ACC112 (cell line): Measurements from ENCODE around the gene SUCLG2.
"Not testable (repeated sequence)": the region's sequence is repeated elsewhere in the genome, so short reads cannot be mapped to it uniquely, and the experiment has no call there.

Source experiments
- H2AFZ ChIP-seq: fragments of 200-600 bp; sonication (generic); one replicate; pipeline ENCODE4 v1.6.0; 2017; ENCODE audit warnings: antibody characterized with exemption, low read length; ENCODE audit not compliant: unreplicated experiment
- H3K27ac ChIP-seq: fragments of 200-600 bp; sonication (generic); 2 replicates; pipeline ENCODE4 v1.5.1; 2014; ENCODE audit warnings: low read depth, mild to moderate bottlenecking, antibody characterized with exemption, low read length, moderate library complexity
- H3K27me3 ChIP-seq: fragments of 200-600 bp; sonication (generic); 2 replicates; pipeline ENCODE4 v1.6.1; 2014; ENCODE audit warnings: mild to moderate bottlenecking, antibody characterized with exemption, low read length, moderate library complexity, mixed read lengths; ENCODE audit not compliant: insufficient read depth
- H3K36me3 ChIP-seq: fragments of 200-600 bp; sonication (generic); 2 replicates; pipeline ENCODE4 v1.6.1; 2016; ENCODE audit warnings: mild to moderate bottlenecking, antibody characterized with exemption, low read length, moderate library complexity, mixed read lengths; ENCODE audit not compliant: insufficient read depth
- H3K4me1 ChIP-seq: fragments of 200-600 bp; sonication (generic); one replicate; pipeline ENCODE4 v1.6.1; 2016; ENCODE audit warnings: low read length, mixed read lengths; ENCODE audit not compliant: insufficient read depth, unreplicated experiment, control insufficient read depth
- H3K4me3 ChIP-seq: fragments of 200-600 bp; sonication (generic); 2 replicates; pipeline ENCODE4 v1.5.1; 2014; ENCODE audit warnings: mild to moderate bottlenecking, low read depth, low read length
- H3K79me2 ChIP-seq: fragments of 200-600 bp; sonication (generic); one replicate; pipeline ENCODE4 v1.6.0; 2016; ENCODE audit warnings: low read length; ENCODE audit not compliant: control insufficient read depth, unreplicated experiment, insufficient read depth

SUCLG2 gene

DNA sequence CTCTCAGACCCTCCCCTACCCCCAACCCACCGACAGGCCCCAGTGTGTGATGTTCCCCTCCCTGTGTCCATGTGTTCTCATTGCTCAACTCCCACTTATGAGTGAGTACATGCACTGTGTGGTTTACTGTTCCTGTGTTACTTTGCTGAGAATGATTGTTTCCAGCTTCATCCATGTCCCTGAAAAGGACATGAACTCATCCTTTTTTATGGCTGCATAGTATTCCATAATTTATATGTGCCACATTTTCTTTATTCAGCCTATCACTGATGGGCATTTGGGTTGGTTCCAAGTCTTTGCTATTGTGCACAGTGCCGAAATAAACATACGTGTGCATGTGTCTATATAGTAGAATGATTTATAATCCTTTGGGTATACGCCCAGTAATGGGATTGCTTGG is 117.2 kb downstream of the SUCLG2 start:
- not testable (repeated sequence) for H3K27ac ChIP-seq, H3K27me3 ChIP-seq, H3K79me2 ChIP-seq, H3K4me3 ChIP-seq, H3K36me3 ChIP-seq, H2AFZ ChIP-seq
- peaks cover 28% of the 10 kb centered on the region for H3K4me1 ChIP-seq

DNA sequence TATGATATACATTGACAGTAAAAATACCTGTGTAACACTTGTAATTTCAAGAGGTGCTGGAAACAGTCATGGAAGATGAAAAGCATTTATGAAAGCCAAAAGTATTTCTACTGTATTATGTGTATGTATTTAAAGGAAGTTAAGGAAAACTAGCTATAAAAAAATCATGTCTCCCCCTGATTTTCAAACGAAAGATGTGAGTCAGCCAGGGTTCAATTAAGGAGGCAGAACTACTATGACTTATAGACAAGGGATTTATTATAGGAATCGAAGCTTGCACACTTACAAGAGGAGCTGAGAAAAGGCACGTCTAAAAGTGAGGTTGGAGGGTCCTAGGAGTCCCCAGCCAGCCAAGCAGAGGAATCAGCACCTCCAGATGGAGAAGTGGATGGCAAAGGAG is 119.4 kb downstream of the SUCLG2 start:
- Histone ChIP-seq H3K36me3 (no peaks in the 10 kb centered on the region), H3K4me1 (peaks cover 50% of the 10 kb centered on the region), H3K27me3 (no peaks in the 10 kb centered on the region), H3K4me3 (no peak overlapping the region), H2AFZ (no peak overlapping the region), H3K79me2 (peaks cover 12% of the 10 kb centered on the region), H3K27ac (no peak overlapping the region)

DNA sequence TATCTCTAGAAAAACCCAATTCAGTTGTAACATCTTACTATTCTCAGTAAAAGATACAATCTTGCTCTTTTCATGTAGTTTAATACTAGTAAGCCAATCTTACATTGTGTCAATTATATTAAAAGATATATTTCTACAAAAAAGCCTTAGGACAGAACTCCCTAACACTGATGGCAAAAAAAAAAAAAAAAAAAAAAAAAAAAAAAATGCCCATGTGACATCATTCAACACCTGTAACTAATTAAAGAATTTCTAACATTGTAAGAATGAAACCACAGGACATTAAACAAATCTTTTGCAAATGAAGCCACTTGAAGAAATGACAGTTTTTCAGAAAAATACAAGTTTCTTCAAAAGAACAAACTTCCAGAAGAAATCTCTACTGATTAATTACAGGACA is 119.8 kb downstream of the SUCLG2 start:
- Histone ChIP-seq H3K4me3 (no peak overlapping the region), H3K36me3 (no peaks in the 10 kb centered on the region), H3K27ac (no peak overlapping the region), H2AFZ (no peak overlapping the region), H3K79me2 (peaks cover 12% of the 10 kb centered on the region), H3K27me3 (no peaks in the 10 kb centered on the region), H3K4me1 (peaks cover 55% of the 10 kb centered on the region)

DNA sequence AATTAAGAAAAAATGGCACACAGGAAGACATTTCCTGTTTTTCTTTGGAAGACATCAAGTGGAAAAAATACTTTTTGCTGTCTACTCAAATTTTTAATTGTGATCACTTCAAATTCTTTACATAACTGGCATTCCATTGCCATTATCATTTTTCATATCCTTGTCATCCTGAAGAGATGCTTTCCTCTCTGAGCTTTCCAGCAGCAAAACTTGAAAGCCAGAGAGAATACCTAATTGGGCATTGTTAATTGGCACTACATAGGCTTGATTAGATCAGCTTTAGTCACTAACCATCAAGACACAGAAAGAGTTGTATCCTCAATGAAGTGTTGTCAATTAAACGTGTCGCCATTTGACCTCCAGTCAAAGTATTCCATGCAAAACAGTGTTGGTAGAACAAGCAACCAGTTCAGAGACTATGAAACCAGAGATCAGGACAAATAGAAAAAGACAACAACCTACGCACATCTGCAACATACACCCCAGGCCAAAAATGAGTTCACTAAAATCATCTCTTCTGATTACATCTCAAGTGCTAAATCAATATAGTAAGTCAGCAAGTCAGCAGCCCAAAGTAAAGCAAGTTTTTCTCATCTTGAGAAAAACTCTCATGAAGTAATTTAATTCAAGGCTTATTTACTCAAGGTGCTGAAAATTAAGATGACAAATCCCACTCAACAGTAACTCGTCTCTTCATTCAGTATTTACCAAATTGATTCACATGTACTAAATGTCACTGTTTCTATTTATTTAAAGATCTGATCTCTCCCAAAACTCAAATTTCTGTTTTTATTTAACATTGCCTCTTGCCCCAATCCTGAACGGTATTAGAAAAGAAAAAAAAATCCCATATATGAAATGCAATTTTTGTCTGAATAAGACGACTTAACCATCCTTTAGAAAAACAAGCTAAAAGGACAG is 123.0 kb downstream of the SUCLG2 start:
- Histone ChIP-seq H2AFZ (no peak overlapping the region), H3K36me3 (peaks cover 6% of the 10 kb centered on the region; the same call in 1 of the 2 replicates), H3K4me1 (peaks cover 72% of the 10 kb centered on the region), H3K79me2 (peaks cover 9% of the 10 kb centered on the region), H3K4me3 (peak overlapping the region; percentile 44; the same call in 1 of the 2 replicates), H3K27me3 (no peaks in the 10 kb centered on the region), H3K27ac (peak overlapping the region; percentile 40)

DNA sequence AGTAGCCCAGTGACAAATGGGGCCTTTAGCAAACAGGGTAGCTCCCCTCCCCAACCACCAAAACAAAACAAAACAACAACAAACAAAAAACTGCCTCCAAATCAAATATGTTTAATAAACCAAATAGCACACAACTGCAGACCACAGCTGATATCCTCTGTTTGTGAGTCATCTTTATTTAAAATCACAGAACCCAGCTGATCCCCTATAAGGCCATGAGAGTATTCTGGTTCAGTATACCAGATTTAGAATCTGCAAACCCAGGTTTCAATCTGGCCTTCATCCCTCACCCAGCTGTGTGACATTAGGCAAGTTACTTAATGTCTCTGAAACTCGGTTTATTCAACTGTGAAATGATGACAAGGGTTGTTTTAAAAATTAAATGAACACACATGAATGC is 124.5 kb downstream of the SUCLG2 start:
- Histone ChIP-seq H3K27ac (no peak overlapping the region), H3K79me2 (peaks cover 5% of the 10 kb centered on the region), H3K27me3 (no peaks in the 10 kb centered on the region), H3K4me1 (peaks cover 72% of the 10 kb centered on the region), H3K36me3 (peaks cover 8% of the 10 kb centered on the region; the same call in 1 of the 2 replicates), H2AFZ (no peak overlapping the region), H3K4me3 (no peak overlapping the region)

DNA sequence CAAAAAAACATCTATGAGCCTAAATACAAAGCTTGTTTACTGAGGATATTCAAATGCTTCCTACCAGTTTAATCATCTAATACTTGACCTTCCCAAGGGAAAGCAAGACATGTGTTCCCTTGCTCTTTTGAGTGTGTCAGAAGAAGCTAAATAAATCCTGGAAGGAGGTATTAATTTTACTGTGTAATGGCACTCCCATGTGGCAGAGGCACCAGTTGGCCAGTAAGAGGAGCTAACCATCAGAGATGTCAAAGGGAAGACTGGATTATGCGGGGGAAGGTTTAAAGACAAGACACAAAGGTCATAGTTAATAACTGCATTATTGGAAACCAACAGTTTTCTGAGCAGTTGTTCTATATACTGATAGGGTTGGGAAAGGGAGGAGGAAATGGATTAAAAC is 125.1 kb downstream of the SUCLG2 start:
- Histone ChIP-seq H3K27ac (no peak overlapping the region), H3K27me3 (no peaks in the 10 kb centered on the region), H3K36me3 (peaks cover 11% of the 10 kb centered on the region; the same call in 1 of the 2 replicates), H2AFZ (no peak overlapping the region), H3K4me3 (no peak overlapping the region), H3K79me2 (peaks cover 5% of the 10 kb centered on the region), H3K4me1 (peaks cover 69% of the 10 kb centered on the region)

DNA sequence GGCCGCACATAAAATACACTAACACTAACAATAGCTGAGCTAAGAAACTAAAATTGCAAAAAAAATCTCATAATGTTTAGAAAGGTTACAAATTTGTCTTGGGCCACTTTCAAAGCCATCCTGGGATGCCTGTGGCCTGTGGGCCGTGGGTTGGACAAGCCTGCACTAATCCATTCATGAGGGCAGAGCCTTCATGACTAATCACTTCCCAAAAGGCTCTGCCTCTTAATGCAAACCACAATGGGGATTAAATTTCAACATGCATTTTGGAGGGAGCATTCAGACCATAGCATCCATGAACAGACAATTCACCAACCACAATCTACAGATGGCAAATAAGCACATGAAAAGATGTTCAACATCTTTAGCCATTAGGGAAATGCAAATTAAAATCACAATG is 128.2 kb downstream of the SUCLG2 start:
- Histone ChIP-seq H3K4me1 (peaks cover 45% of the 10 kb centered on the region), H3K4me3 (no peak overlapping the region), H3K36me3 (peaks cover 11% of the 10 kb centered on the region; the same call in 1 of the 2 replicates), H3K27me3 (no peaks in the 10 kb centered on the region), H2AFZ (no peak overlapping the region), H3K79me2 (peaks cover 5% of the 10 kb centered on the region), H3K27ac (peak overlapping the region; percentile 50)

DNA sequence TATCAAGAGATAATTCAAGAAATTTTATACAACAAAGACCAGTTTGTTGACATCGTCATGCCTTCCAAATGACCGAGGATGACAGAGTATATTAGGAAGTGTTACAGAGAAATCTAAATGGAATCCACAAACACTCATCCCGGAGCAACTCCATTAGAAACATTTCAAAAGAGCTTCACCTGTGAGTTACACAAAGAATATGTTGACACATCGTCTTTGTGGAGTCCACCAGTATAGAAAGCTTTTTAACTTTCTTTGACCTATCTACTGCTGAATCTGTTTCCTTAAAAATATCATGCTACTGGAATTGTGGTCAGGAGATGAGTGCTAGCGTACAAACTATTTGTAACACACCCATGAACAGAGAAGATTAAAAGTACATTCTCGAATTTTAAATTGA is 130.4 kb downstream of the SUCLG2 start:
- no peak overlapping the region for H2AFZ ChIP-seq
- H3K27ac ChIP-seq = no peak overlapping the region
- H3K36me3 ChIP-seq = peaks cover 11% of the 10 kb centered on the region
- no peak overlapping the region for H3K4me3 ChIP-seq
- H3K27me3 ChIP-seq = no peaks in the 10 kb centered on the region
- no peaks in the 10 kb centered on the region for H3K79me2 ChIP-seq
- H3K4me1 ChIP-seq = peaks cover 23% of the 10 kb centered on the region

DNA sequence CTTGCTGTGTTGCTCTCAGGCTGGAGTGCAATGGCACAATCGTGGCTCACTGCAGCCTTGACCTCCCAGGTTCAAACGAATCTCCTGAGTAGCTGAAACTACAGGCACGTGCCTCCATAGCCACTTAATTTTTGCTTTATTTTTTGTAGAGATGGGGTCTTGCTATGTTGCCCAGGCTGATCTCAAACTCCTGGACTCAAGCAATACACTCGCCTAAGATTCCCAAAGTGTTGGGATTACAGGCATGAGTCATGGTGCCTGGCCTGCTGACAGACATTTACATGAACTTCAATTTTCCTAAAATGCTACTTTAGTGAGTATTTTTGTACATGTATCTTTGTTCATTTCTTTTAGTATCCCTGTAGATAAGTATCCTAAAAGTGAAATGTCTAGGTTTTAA is 132.3 kb downstream of the SUCLG2 start:
- Histone ChIP-seq H3K4me1 (peaks cover 15% of the 10 kb centered on the region), H3K27ac (no peak overlapping the region), H3K27me3 (no peaks in the 10 kb centered on the region), H3K79me2 (no peaks in the 10 kb centered on the region), H3K36me3 (peaks cover 5% of the 10 kb centered on the region; the same call in 1 of the 2 replicates), H2AFZ (no peak overlapping the region), H3K4me3 (no peak overlapping the region)

DNA sequence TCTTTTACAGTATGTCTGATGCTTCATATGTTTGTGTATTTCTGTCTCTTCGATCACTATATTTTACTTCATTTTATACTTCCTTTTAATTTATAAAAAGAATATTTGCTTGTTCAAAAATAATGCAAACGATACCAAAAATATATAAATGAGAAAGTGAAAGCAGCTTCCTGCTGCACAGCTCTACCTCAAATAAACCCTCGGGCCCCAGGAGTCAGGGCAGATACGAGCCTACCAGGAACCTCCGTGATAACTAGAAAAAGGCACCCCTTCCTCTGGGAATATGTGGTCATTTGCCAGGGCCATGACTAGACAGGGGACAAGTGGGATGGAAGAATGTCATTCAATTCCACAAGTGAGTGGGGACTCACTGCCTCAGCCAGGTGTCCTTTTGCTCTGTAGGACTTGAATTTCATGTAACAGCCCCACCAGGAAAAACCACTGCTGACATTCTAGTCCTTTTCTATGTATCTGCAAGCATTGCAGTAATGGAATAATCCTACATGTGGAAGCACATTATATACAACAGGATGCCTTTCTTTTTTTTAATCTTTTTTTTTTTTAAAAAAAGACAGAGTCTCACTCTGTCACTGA is 133.3 kb downstream of the SUCLG2 start:
- H3K79me2 ChIP-seq = no peaks in the 10 kb centered on the region
- no peak overlapping the region for H3K27ac ChIP-seq
- H2AFZ ChIP-seq = no peak overlapping the region
- H3K27me3 ChIP-seq = no peaks in the 10 kb centered on the region
- H3K4me1 ChIP-seq = peaks cover 8% of the 10 kb centered on the region
- no peak overlapping the region for H3K4me3 ChIP-seq
- peaks cover 5% of the 10 kb centered on the region; the same call in 1 of the 2 replicates for H3K36me3 ChIP-seq

DNA sequence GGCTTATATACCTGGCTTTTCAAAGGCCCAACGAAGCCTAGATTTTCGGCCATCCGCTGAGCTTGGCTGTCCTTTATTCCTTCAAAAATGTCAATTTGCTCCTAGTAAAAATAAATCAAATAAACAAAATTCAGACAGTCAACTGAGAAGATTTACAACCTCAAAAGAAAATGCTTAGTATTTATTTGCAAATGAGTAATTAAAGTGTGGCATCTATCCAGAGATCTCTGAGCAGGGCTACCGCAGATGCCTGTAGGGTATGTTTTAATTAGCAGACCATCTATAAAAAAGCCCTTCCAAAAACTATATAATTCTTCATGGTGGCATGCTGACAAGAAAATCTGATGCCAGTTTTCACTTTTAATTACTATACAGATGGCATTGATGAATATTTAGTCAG is 136.2 kb downstream of the SUCLG2 start:
- no peaks in the 10 kb centered on the region for H3K4me1 ChIP-seq
- no peaks in the 10 kb centered on the region for H3K27me3 ChIP-seq
- H3K27ac ChIP-seq = no peak overlapping the region
- no peak overlapping the region for H2AFZ ChIP-seq
- H3K36me3 ChIP-seq = peaks cover 6% of the 10 kb centered on the region
- no peaks in the 10 kb centered on the region for H3K79me2 ChIP-seq
- H3K4me3 ChIP-seq = no peak overlapping the region
